NCI-H748 (cell line): Measurements from ENCODE around the gene C1orf210.

ENCODE experiments used
- DNase-seq: peaks from one replicate; lab custom pipeline; 2025; ENCODE audit not compliant: unreplicated experiment; lab: John Stamatoyannopoulos, UW

C1orf210 gene

GRCh38 chr1:43275826-43276620 is 9.4 kb downstream of the C1orf210 start:
- DNase-seq = no peak

DNA sequence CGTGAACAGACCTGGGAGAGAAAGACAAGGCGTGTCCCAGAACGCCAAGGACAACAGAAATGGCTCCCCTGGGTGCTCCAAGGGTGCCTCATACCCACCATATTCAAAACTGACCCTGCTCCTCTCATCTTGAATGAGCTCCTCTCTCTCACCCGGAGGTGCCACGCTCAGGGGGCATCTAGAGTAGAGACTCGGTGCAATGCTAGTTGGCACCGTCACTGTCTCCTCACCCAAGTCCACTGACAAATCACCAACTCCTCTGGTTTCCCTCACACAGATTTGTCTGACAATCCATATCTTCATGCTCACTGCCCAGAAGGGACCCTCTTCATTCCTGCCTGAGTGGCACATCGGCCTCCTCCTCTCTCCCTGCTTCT is 10.6 kb downstream of the C1orf210 start:
- DNase-seq = no peak

- DNase-seq = peak; percentile 91
Measured at GRCh38 chr1:43274125-43274803, 11.1 kb downstream of the C1orf210 start.

- DNase-seq = no peak
Measured at GRCh38 chr1:43273708-43274107, 11.7 kb downstream of the C1orf210 start.

GRCh38 chr1:43272576-43273571 is 12.5 kb downstream of the C1orf210 start:
- DNase-seq = no peak

GRCh38 chr1:43272161-43272560 is 13.2 kb downstream of the C1orf210 start:
- no peak for DNase-seq

DNA sequence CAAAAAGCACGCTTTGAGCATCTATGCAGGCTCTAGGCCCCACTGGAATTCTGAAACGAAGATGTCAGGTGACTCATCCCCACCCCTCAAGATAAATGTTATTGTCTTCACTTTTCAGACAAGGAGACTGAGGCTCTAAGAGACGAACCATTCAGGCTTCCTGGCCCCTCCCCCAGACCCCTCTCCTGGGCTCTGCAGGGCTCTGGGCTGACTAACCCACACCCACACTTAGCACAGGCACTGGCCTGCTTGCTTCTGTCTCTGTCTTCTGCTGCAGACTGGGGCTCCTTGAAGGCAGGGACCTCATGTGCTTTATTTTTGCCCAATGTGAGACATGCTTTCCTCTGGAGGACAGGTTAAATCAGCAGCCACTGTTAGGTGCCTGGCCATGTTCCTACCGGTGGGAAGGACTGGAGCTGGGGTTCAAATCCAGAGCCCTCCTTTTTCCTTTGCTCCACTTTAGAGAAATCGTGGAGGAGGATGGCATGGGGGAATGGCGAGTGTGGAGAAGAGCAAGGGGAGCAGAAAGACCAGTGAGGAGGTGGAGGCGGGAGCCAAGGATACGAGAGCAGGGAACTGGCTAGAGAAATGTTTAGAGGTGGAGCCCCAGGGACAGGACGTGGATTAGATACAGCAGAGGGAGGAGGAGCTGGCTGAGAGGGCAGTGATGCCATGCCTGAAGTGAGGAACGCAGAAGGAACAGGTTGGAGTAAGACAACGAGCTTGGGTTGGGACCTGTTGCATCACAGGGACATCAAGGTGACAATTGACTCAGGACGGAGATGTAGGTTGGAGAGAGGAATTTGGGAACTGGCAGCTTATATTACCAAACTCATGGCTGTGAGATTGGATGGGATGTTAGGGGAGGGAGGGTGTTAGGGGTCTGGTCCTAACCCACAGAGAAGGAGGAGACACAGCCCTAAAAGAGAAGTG is 13.9 kb downstream of the C1orf210 start:
- no peak for DNase-seq

DNA sequence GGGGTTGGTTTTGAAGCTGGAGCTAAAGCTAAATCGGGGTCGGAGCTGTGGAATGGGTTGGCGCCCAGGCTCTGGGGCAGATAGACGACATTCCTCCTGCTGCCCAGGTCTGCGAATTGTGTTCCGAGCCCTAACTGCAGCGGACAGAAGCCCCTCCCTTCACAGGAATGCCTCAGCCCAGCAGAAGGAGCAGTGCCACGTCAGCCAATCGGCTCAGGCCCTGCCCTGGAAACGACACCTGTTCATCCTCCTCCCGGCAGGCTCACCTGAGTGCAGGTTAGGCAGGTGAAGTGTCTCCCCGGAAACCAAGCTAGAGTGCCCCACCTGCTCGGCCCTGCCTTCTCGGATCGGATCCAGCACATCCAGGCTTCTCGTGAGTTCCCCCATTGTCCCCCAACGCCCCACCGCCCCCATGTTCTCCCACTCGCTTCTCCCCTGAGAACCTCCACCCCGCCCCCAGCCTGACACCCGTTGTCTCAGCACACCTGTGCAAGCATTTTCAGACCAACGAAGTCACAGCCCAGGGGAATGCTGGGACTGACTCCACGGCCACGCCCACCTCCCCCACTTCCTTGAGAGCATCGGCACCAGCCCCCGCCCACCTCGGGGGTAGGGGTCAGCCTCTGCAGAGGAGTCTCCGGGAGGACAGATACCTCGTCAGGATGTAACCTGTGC is 14.8 kb downstream of the C1orf210 start:
- peak; percentile 100 for DNase-seq

DNA sequence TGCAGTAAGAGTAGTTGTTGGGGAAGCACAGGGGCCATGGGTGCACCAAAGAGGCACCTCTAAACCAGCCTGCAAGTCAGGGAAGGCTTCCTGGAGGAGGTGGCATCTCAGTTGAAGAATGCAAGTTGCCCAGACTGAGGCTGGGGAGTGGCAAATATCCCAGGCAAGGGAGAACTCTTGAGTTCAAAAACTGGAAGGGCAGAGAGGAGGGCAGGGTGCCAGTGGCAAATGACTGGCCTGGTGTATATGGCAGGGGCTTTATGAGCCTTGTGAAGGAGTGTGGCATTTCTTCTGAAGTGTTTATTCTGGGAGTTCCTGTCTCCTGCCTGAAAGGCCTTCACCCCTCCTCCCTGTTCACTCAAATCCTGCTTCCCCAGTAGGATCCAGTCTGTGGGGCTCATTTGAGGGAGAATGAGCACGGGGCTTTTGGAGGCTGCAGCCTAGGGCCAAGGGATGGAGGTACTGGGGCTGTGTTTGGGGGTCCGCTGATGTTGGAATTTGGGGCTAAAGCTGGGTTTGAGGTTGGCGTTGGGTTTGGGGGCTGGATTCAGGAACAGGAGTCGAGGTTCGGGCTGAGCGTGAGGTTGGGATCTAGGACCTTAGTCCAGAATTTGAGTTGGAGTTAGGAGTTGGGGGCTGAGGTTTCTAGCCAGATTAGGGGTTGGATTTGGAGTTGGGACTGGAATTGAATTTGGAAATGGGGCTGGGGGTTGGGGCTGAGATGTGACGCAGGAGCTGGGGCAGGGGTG is 15.6 kb downstream of the C1orf210 start, which contains the start of gene TMEM125:
Gene TMEM125 (plus strand): TSS at position 357 of the 749 bp plus-strand sequence. CDS start 2,740 bp downstream, outside the sequence.
- no peak for DNase-seq

DNA sequence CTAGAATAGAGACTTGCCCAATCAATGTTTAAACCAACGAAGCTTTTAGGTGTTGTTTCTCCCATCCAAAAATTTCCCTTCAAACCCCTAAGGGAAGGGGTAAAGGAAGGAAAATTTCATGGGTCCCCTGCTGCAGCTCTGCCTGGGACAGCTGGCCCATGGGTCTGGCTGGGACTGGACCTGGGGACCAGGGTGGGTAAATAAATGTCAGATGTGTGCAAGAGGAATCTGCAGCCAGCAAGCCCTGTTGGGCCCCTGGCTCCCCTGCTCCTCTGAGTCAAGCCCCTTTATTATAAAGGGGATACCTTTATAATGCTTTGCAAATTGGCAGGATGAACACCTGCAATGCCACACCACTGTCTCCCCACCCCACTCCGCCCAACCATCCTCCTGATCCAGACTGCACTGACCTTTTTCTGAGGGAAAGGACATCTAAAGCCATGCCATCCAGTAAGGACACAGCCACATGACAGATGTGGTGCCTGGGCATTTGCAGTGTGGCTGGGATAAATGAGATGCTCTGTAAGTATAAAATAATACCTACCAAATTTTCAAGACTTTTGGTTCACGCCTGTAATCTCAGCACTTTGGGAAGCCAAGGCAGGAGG is 17.5 kb downstream of the C1orf210 start:
- no peak for DNase-seq

- DNase-seq = no peak
Measured at GRCh38 chr1:43267291-43267805, 18.0 kb downstream of the C1orf210 start.

DNA sequence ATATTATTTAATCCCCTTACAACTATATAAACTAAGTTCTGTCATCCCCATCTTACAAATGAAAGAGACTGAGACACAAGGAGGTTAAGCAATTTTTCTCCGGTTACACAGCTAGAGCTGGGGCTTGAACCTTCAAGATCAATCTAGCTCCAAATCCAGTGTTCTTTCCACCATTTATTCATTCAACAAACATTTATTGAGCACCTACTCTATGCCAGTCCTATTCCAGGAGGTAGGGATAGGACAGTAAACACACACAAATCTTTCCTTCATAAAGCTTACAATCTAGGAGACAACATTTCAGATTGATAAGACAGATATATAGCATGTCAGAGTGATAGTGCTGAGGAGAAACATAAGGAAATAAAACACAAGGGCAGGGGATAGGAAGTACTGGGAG is 18.5 kb downstream of the C1orf210 start:
- no peak for DNase-seq

DNA sequence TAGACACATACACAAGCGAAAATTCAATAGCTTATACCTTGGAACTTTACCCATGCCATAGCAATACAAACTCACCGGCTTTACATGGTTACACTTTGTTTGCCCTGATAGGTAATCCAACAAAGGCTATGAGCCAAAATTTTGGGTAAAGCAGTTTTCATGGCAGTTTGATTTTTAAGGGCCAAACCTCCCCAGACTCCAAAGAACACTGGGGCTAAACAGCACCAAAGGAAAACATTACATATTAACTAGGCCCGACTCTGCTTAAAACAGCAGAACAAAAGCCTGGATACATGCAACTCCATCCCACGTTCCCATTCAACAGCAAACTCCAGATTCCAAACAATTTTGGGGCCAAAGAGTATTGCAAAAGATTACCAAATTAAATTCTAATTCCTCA is 19.9 kb downstream of the C1orf210 start:
- DNase-seq = no peak

GRCh38 chr1:43258370-43258769 is 27.0 kb downstream of the C1orf210 start:
- DNase-seq = no peak

DNA sequence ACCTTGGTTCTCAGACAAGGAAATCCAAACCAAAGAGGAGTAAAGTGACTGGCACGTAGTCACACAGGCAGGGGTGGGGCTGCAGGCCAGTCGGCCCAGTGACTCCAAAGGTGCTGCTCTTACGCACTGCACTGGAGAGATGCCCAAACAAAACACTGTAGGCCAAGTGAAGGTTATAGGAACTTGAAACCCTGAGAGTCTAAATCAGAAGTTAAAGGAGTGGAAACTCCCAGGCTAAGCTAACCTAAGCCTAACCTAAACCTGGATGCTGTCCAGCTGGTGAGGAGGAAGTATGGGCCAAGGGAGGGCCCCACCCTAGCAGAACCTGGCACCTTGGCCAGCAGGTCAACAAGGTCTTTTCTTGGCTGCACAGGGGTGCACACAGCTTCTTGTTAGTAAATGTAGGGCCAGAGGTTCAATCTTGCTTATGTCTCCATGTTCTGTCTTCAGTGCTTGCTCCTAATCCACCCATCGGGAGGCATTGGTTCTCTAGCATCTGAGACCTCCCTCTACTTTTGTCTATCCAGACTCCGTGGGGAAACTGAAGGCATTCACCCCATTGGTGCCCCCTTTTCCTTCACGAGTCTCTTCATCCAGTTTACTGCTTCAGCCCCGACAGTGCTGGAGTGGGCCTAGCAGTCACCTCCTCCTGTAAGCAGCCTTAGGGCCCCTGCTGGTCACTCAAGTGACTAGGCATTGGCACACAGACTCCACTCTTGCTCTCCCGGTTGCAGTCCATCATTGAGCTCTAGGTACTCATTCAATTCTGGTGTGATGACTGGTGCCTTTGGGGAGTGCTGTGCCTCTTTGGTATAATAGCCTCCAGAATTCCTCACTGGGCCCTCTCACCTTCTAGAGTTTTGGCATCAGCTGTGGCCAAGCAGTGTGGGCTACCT is 28.5 kb downstream of the C1orf210 start:
- no peak for DNase-seq

- no peak for DNase-seq
Measured at GRCh38 chr1:43255438-43256210, 29.8 kb downstream of the C1orf210 start.
